ENCODE results near the gene RPGRIP1L.

RPGRIP1L gene

DNA sequence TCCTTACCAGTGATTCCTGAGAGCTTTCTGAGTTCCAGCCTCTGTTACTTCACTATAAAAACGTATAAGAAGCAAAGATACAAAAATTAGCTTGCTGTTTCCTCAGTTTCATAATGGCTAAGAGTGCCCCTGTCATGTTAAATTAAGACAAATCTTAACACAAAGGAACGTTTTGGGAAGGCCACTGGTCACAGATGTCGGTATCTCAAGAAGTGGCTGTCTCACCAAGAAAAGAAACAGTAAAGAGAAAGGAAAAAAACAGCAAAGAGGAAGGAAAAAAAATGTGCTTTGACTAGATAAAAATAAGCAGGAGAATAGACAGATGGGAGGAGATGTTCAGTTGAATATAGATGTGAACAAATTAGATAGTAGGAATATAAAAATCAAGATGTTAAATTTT, 105.9 kb downstream of the RPGRIP1L start:
- peaks cover 0 to 21% (median 15%) of the 10 kb centered on the region in 11 experiments; a peak in 13 of 22 replicates for H3K9me3 ChIP-seq (replicated peaks in 1 of 11)
- no peak overlapping the region for H3K4me2 ChIP-seq
- H3K27me3 ChIP-seq, result no peaks in the 10 kb centered on the region
- no peaks in the 10 kb centered on the region for H4K20me1 ChIP-seq
- H3K36me3 ChIP-seq, result peaks cover 0 to 13% (median 3%) of the 10 kb centered on the region in 11 experiments; a peak in 5 of 22 replicates
- H3K9ac ChIP-seq, result no peak overlapping the region
- no peak overlapping the region for H3K4me3 ChIP-seq
- H3K27ac ChIP-seq, result no peak overlapping the region
- no peak for TF ChIP-seq Cebpa-rat (IDR thresholded peaks at IDR 0.05)
- 0 out of 20 replicates have a peak, but pooled peaks cover 0 to 6% (median 0%) of the 10 kb centered on the region in 10 experiments for H3K4me1 ChIP-seq

DNA sequence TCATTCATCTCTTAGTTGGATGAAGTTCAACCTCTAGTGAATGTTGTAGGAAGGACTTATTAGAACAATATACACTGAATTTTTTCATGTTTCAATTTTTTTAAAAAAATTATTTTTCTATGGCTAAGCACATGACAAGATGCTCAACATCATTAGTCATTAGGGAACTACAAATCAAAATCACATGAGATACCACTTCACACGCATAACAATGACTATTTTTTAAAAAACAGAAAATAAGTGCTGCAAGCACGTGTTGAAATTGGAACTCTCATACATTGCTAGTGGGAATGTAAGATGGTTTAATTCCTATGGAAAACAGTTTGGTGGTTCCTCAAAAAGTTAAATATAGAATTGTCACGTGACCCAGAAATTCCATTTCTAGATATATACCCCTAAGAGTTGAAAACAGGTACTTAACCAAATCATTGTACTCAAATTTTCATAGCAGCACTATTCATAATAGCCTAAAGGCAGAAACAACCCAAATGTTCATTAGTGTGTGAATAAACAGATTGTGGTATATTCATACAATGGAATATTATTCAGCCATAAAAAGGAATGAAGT, 115.5 kb downstream of the RPGRIP1L start:
- Histone ChIP-seq H3K27ac (no peak overlapping the region), H3K9ac (no peak overlapping the region), H4K20me1 (no peaks in the 10 kb centered on the region), H3K9me3 (replicated peaks in 1 of 11) (peaks cover 0 to 17% (median 13%) of the 10 kb centered on the region in 11 experiments; a peak in 12 of 22 replicates), H3K36me3 (no peaks in the 10 kb centered on the region), H3K4me3 (no peak overlapping the region), H3K4me2 (no peak overlapping the region), H3K4me1 (peaks cover 0 to 10% (median 8%) of the 10 kb centered on the region in 10 experiments; a peak in 13 of 20 replicates), H3K27me3 (no peaks in the 10 kb centered on the region)
- TF ChIP-seq Cebpa-rat (IDR thresholded peaks at IDR 0.05), result no peak

DNA sequence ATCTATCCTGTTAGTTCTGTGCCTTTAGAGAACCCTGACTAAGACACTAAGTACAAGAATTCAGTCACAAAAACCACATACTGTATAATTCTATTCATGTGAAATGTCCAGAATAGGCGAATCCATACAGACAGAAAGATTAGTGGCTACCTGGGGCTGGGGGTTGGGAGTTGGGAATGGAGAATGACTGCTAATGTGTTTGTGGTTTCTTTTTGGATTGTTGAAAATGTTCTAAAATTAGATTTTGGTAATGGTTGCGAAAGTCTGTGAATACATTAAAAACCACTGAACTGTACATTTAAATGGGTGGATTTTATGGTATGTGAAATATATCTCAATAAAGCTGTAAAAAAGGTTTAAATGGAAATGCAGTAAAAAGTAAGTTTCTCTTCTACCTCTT, 120.3 kb downstream of the RPGRIP1L start:
- no peak for TF ChIP-seq Cebpa-rat (IDR thresholded peaks at IDR 0.05)
- Histone ChIP-seq H3K9me3 (replicated peaks in 1 of 11) (peaks cover 0 to 3% (median 0%) of the 10 kb centered on the region in 11 experiments; a peak in 3 of 22 replicates), H3K4me3 (no peak overlapping the region), H3K4me2 (peak overlapping the region in 9 of 11 experiments; percentile 20 to 63 (median 42); a peak in 14 of 22 replicates), H3K27me3 (no peaks in the 10 kb centered on the region), H4K20me1 (no peaks in the 10 kb centered on the region), H3K9ac (no peak overlapping the region), H3K36me3 (no peaks in the 10 kb centered on the region), H3K4me1 (peaks cover 0 to 13% (median 12%) of the 10 kb centered on the region in 10 experiments; a peak in 13 of 20 replicates), H3K27ac (no peak overlapping the region)

- Histone ChIP-seq H3K27ac (no peak overlapping the region), H3K9ac (no peak overlapping the region), H3K4me3 (no peak overlapping the region), H3K4me1 (peaks cover 0 to 13% (median 12%) of the 10 kb centered on the region in 10 experiments; a peak in 13 of 20 replicates), H3K36me3 (no peaks in the 10 kb centered on the region), H3K9me3 (replicated peaks in 1 of 11) (peaks cover 0 to 9% (median 0%) of the 10 kb centered on the region in 11 experiments; a peak in 2 of 22 replicates), H4K20me1 (no peaks in the 10 kb centered on the region), H3K4me2 (no peak overlapping the region), H3K27me3 (no peaks in the 10 kb centered on the region)
- TF ChIP-seq Cebpa-rat (IDR thresholded peaks at IDR 0.05), result no peak
Measured at GRCh38 chr16:53581784-53582183, 121.9 kb downstream of the RPGRIP1L start.

GRCh38 chr16:53580038-53580802, 123.4 kb downstream of the RPGRIP1L start:
- peaks cover 0 to 9% (median 0%) of the 10 kb centered on the region in 11 experiments; a peak in 2 of 22 replicates for H3K9me3 ChIP-seq (replicated peaks in 1 of 11)
- H3K36me3 ChIP-seq, result no peaks in the 10 kb centered on the region
- no peaks in the 10 kb centered on the region for H3K27me3 ChIP-seq
- H3K4me1 ChIP-seq, result peaks cover 0 to 13% (median 12%) of the 10 kb centered on the region in 10 experiments; a peak in 13 of 20 replicates
- H3K4me2 ChIP-seq, result no peak overlapping the region
- no peak for TF ChIP-seq Cebpa-rat (IDR thresholded peaks at IDR 0.05)
- no peak overlapping the region for H3K4me3 ChIP-seq
- no peak overlapping the region for H3K9ac ChIP-seq
- H4K20me1 ChIP-seq, result no peaks in the 10 kb centered on the region
- no peak overlapping the region for H3K27ac ChIP-seq

- Histone ChIP-seq H3K27ac (no peak overlapping the region), H3K4me1 (no peaks in the 10 kb centered on the region), H3K9me3 (replicated peaks in 1 of 11) (peaks cover 12 to 27% (median 19%) of the 10 kb centered on the region in 11 experiments), H3K27me3 (no peaks in the 10 kb centered on the region), H3K4me2 (no peak overlapping the region), H3K4me3 (no peak overlapping the region), H3K36me3 (no peaks in the 10 kb centered on the region), H3K9ac (no peak overlapping the region), H4K20me1 (no peaks in the 10 kb centered on the region)
- no peak for TF ChIP-seq Cebpa-rat (IDR thresholded peaks at IDR 0.05)
Measured at GRCh38 chr16:53576904-53577303, 126.8 kb downstream of the RPGRIP1L start.

DNA sequence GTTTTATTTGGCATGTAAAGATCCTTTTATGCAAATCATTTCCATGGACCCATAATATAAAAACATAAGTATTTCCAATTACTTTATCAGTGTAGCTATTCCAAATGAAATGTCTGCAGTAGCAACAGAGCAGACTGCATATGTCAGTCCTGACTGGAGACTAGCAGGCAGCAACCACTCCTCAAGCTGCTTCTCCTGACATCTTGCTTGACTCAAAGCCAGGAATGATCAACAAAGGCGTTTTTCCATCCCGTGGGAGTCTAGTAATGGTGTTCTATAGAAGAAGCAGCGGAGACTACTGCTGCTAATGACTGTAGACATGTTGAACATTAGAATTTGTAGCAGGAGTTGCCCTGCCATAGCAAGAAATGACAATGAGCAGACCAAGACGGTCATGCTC, 127.4 kb downstream of the RPGRIP1L start:
- H3K4me2 ChIP-seq, result no peak overlapping the region
- H3K9me3 ChIP-seq (replicated peaks in 1 of 11), result peaks cover 19 to 34% (median 26%) of the 10 kb centered on the region in 11 experiments
- TF ChIP-seq Cebpa-rat (IDR thresholded peaks at IDR 0.05), result no peak
- no peaks in the 10 kb centered on the region for H3K27me3 ChIP-seq
- no peak overlapping the region for H3K27ac ChIP-seq
- H3K36me3 ChIP-seq, result no peaks in the 10 kb centered on the region
- no peak overlapping the region for H3K4me3 ChIP-seq
- no peak overlapping the region for H3K9ac ChIP-seq
- H4K20me1 ChIP-seq, result no peaks in the 10 kb centered on the region
- no peaks in the 10 kb centered on the region for H3K4me1 ChIP-seq

GRCh38 chr16:53571763-53572162, 131.9 kb downstream of the RPGRIP1L start:
- H3K9me3 ChIP-seq (replicated peaks in 1 of 11), result peaks cover 31 to 45% (median 42%) of the 10 kb centered on the region in 11 experiments
- peaks cover 0 to 2% (median 0%) of the 10 kb centered on the region in 10 experiments; a peak in 2 of 20 replicates for H3K4me1 ChIP-seq
- no peak overlapping the region for H3K4me3 ChIP-seq
- no peak overlapping the region for H3K27ac ChIP-seq
- H3K27me3 ChIP-seq, result no peaks in the 10 kb centered on the region
- H3K4me2 ChIP-seq, result no peak overlapping the region
- TF ChIP-seq Cebpa-rat (IDR thresholded peaks at IDR 0.05), result no peak
- no peaks in the 10 kb centered on the region for H4K20me1 ChIP-seq
- no peak overlapping the region for H3K9ac ChIP-seq
- no peaks in the 10 kb centered on the region for H3K36me3 ChIP-seq

DNA sequence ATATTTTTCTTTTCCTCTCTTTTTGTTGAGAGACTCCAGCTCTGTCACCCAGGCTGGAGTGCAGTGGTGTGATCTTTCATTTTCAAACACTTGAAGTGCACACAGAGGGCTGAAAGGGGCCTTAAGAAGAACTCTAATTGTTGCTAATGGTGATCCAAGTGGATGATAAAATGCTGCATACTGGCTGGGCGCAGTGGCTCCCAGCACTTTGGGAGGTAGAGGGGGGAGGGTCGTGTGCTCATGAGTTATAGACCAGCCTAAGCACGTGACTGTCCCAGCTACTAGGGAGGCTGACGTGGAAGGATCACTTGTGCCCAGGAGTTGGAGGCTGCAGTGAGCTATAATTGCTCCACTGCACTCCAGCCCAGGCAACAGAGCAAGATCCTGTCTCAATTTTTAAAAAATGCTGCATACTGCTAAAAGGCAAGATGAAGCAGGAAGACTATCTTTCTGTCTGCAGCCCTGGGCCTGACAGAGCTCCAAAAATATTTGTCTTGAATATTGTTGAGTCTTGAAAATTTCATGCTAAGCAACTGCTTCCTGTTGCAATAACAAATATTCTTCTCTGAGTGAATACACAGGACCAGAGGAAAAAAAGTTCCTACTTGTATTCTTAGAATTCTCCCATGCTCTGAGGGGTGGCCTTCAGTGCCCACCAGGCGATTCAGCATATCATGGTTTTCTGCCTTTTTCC, 137.0 kb downstream of the RPGRIP1L start:
- Histone ChIP-seq H3K9me3 (replicated peaks in 1 of 11) (peaks cover 16 to 28% (median 20%) of the 10 kb centered on the region in 11 experiments), H3K4me3 (no peak overlapping the region), H3K27ac (no peak overlapping the region), H4K20me1 (no peaks in the 10 kb centered on the region), H3K27me3 (no peaks in the 10 kb centered on the region), H3K4me1 (peaks cover 0 to 6% (median 0%) of the 10 kb centered on the region in 10 experiments; a peak in 2 of 20 replicates), H3K4me2 (no peak overlapping the region), H3K36me3 (no peaks in the 10 kb centered on the region), H3K9ac (no peak overlapping the region)
- no peak for TF ChIP-seq Cebpa-rat (IDR thresholded peaks at IDR 0.05)

Data from BLaER1 treated with 17β-estradiol and CSF1 and Interleukin-3, amounts not matched to agents 10 nM and 100 nM (cell line).